Skeletal muscle cell (primary cell): ENCODE data around the gene LIF.

Experiments
- DNase-seq: peaks from one replicate; pipeline ENCODE4 v3.0.0-alpha.2; 2010; ENCODE audit warnings: low read depth
- H3K4me3 ChIP-seq: 2 replicates; pipeline ENCODE4 v1.5.1; 2011; ENCODE audit warnings: low read depth, mild to moderate bottlenecking, control low read depth, low read length, moderate library complexity

The LIF gene

GRCh38 chr22:30232716-30233218, 13.8 kb downstream of the LIF start:
- DNase-seq, result no peak
- no peak overlapping the region for H3K4me3 ChIP-seq

DNA sequence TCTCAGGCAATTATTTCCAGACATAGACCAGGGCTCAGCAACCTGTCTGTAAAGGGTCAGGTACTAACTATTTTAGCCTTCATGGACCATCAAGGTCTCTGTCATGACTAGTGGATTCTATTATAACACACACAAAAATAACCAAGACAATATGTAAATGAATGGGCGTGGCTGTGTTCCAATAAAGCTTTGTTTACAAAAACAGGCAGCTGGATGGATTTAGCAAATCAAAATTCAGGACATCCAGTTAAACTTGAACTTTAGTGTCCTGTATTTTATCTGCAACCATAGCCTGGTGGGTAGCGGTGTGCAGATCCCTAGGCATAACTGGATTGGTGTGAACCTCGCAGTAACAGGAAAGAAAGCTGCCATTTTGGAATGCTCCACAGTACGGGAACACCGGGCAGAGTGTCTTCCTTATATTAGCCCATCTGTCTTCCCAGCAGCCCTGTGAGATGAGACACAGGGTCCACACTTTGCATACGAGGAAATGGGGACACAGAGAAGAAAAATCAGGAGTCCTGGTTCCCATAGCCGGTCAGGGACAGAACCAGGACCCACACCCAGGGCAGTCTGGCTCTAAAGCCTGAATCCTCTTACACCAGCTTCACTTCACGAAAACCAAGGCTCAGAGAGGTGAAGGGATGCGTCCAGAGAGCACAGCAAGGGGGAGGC, 15.6 kb downstream of the LIF start:
- H3K4me3 ChIP-seq, result no peak overlapping the region
- DNase-seq, result no peak

GRCh38 chr22:30230330-30230729, 16.2 kb downstream of the LIF start:
- DNase-seq, result no peak
- H3K4me3 ChIP-seq, result no peak overlapping the region

DNA sequence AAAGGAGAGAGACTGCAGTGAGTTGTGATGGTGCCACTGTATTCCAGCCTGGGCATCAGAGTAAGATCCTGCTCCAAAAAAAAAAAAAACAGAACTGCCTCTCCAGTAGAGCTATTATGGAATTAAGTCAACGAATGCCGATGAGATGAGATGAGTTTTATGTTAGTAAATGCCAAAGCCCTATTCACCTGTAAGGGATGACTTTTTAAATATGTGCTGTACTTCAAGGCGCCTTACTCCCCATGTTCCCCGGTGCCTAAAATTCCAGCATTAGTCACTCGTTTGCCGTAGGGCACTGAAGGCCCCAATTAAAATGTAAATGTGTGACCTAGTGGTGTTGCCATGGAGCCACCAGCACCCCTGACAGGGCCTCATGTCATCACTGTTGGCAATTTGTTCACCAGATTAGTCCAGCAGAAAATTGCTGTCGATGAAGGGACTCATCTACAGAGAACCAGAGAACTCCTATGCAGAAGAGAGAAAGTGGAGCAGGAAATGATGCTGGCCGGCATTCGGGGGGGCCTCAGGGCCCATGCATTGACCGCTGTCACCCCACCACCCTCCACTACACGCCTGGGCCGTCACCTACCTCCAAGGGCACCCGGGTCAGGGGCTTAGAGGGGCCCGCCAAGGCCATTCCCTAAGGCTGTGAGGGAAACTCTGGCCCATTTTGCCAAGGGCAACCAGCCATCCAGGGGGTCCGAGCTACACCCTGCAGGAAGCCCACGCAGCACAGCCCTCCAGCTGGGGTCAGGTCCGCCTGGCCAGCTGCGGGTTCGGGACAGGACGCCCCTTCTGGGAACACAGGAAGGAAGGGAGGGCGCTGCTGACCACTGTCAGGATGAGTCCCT, 17.8 kb downstream of the LIF start:
- H3K4me3 ChIP-seq, result no peak overlapping the region
- DNase-seq, result no peak

GRCh38 chr22:30227438-30228228, 18.9 kb downstream of the LIF start:
- no peak for DNase-seq

GRCh38 chr22:30226192-30226832, 20.2 kb downstream of the LIF start:
- no peak overlapping the region for H3K4me3 ChIP-seq
- no peak for DNase-seq

More at GRCh38 chr22:30227438-30228228, 18.9 kb downstream of the LIF start:
- no peak overlapping the region for H3K4me3 ChIP-seq

DNA sequence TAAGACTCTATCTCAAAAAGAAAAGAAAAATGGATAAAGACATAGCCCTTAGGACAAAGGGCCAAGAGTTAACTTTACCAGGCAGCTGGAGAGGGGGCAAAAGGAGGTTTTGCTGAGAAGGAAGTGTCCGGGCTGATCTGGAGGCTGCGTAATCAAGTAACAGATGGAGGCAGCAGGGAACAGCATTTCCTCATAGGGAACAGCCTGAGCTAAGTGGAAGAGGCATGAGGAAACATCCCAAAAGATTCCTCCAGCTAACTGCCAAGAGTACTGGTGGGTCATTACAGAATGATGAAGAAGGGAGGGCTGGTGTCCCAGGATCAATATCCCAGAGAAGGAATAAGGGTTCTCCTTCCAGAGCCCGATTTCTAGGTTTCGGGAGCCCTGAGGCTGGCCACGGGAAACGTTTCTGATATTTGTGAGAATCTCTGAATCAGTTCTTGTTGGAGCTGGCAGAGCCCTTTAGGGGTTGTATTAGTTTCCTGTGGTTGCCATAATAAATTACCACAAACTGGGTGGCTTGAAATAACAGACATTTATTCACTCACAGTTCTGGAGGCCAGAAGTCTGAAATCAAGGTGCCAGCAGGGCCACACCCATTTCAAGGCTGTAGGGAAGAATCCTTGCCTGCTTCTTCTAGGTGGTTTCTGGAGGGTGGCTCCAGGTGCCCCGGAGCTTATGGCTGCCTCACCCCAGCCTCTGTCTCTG, 21.2 kb downstream of the LIF start:
- no peak overlapping the region for H3K4me3 ChIP-seq
- DNase-seq, result no peak

GRCh38 chr22:30224161-30224857, 22.2 kb downstream of the LIF start:
- no peak for DNase-seq
- no peak overlapping the region for H3K4me3 ChIP-seq

- no peak for DNase-seq
- no peak overlapping the region for H3K4me3 ChIP-seq
Measured at GRCh38 chr22:30223303-30223702, 23.3 kb downstream of the LIF start.

- no peak overlapping the region for H3K4me3 ChIP-seq
- DNase-seq, result no peak
Measured at GRCh38 chr22:30222321-30222720, 24.2 kb downstream of the LIF start.

- H3K4me3 ChIP-seq, result no peak overlapping the region
- DNase-seq, result no peak
Measured at GRCh38 chr22:30221121-30221992, 25.2 kb downstream of the LIF start.

DNA sequence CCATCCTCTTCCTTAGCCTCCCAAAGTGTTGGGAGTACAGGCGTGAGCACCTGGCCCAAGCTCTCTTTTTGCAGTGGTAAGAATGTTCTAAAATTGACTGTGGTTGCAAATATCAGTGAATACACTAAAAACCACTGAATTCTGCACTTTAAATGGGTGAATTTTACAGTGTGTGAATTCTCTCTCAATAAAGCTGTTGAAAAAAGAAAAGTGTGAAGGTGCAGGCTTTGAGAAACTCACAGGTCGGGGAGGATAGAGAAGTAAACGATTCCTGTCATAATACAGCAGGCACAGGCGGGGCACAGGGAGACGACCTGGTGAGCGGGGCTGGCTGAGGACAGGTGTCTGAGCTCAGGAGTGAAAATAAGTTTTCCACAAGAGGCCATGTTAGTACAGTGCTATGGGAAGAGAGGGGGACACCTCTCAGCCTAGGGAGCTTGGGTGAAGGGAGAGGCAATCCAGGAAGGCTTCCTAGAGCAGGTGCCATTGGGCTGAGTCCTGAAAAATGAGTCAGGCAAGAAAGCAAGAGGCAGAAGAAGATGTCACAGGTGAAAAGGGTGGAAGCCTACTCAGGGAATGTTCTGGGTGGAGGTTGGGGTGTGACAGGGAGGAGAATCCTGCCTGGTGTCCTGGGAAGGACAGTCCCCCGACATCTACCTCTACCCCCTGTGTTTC, 26.1 kb downstream of the LIF start:
- H3K4me3 ChIP-seq, result no peak overlapping the region
- no peak for DNase-seq

GRCh38 chr22:30219668-30220278, 26.8 kb downstream of the LIF start:
- no peak overlapping the region for H3K4me3 ChIP-seq

GRCh38 chr22:30219049-30219654, 27.4 kb downstream of the LIF start:
- H3K4me3 ChIP-seq, result no peak overlapping the region
- DNase-seq, result no peak

More at GRCh38 chr22:30219668-30220278, 26.8 kb downstream of the LIF start:
- DNase-seq, result no peak

DNA sequence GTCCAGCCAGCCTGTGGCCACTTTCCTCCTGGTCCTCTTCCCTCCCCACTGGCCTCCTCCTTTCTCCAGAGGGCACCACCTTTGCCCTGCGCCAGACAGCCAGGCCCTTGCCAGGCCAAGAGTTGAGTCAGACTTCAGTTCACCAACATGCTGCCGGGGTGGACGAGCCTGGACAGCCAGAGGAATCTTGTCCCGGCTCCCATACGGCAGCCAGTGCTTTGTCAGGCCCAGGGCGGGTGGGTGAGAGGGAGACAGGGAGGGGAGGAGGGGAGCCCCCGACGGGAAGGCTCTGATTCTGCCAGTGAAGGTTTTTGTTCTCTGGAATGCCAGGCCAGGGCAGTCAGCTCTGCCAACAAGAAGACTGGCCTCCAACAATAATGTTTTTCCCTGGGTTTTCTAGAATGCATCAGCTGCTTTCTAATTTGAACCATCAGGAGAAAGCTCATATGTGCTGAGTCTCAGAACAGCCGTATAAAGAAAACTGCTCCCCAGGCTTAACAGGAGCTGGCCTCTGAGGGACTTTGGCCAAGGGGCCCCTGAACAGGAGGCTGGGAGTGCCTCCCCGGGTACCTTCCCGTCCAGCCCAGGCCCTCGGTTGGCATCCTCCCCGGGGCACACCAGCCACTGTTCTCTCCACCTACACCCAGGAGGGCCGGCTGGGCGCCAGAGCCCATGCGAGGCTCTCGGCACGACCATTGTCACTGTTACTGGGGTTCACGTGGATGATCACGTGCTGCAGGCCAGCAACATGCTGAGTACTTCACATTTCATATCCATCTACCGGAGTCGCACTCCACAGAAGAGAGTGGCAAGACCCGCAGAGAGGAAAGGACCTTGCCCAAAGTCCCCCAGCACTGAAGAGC, 28.6 kb downstream of the LIF start:
- no peak overlapping the region for H3K4me3 ChIP-seq

More for the DNA sequence above, 28.6 kb downstream of the LIF start:
- no peak for DNase-seq
